ENCODE measurements around the gene RFX4.

GRCh38 chr12:106747973-106748436 lies 165.2 kb downstream of the RFX4 start:
- TF ChIP-seq CTCF (conservative IDR thresholded peaks at IDR 0.05; ENCODE audit: low read length) (no peak), EZH2phosphoT487 (IDR thresholded peaks at IDR 0.05; ENCODE audit: borderline replicate concordance, low read depth, low read length) (no peak)
